K562 (cell line): Measurements from ENCODE around the gene B3GAT2. TPM values are rescaled to one million over a fixed set of nuclear protein-coding genes. Genes with fewer than 3 reads are reported as not detected.

Experiments
- ATAC-seq: fragments of 200-7000 bp; cut with Tn5 transposase; 3 replicates; pipeline ENCODE4 v1.9.1; 2020; ENCODE audit warnings: moderate library complexity
- BruUV-seq: library from RNA; stranded (reverse); fragments of 400-500 nt; replicated peaks from 2 replicates; lab custom pipeline; 2021; lab: Mats Ljungman, UMichigan
- CTCF ChIA-PET: fragments of 300-600 bp; formaldehyde crosslinking; extraction: SDS; loops from one replicate; lab custom pipeline; 2021; ENCODE audit warnings: low intra/inter-chr PET ratio; lab: Yijun Ruan, JAX
- POLR2A ChIA-PET: fragments of 300-600, 350-650 bp; sonication (Branson Sonifier 250); formaldehyde crosslinking; extraction: SDS; loops from one replicate; lab custom pipeline; 2021; ENCODE audit warnings: antibody characterized with exemption, inconsistent platforms; lab: Yijun Ruan, JAX
- DNase-seq, 4 experiments: peaks; one replicate each; pipeline versions ENCODE4 v3.0.0 to v3.0.0-alpha.2; 2011 to 2018; ENCODE audit warnings: low spot score in 3 of 4, mixed read lengths in 3 of 4; ENCODE audit errors: extremely low read depth in 1 of 4
- FAIRE-seq: peaks from 2 replicates; lab custom pipeline; 2011; peaks lifted over from hg19 to GRCh38; lab: Jason Lieb, UNC
- H2AFZ ChIP-seq: 2 replicates; pipeline ENCODE4 v1.6.0; 2011; ENCODE audit warnings: low read depth, low read length, control low read depth, inconsistent platforms
- H3K27ac ChIP-seq: fragments of 200-600 bp; 3 replicates; pipeline ENCODE4 v1.8.0; 2011; ENCODE audit warnings: low read depth, mild to moderate bottlenecking, control low read depth, inconsistent platforms, low read length, moderate library complexity, mixed read lengths; ENCODE audit errors: extremely low read depth
- H3K27me3 ChIP-seq, 2 experiments: fragments of 300-600 bp in 1 of 2; 2 replicates in 1 of 2; 3 replicates in 1 of 2; pipeline versions ENCODE4 v1.6.0 to v1.8.0; 2011; ENCODE audit warnings: inconsistent platforms in 2 of 2, low read length in 2 of 2, mild to moderate bottlenecking in 1 of 2, mixed read lengths in 1 of 2, moderate library complexity in 1 of 2; ENCODE audit not compliant: control insufficient read depth in 2 of 2, insufficient read depth in 2 of 2
- H3K36me3 ChIP-seq: fragments of 300-600 bp; 3 replicates; pipeline ENCODE4 v1.8.0; 2011; ENCODE audit warnings: mild to moderate bottlenecking, low read length, inconsistent platforms; ENCODE audit not compliant: control insufficient read depth, insufficient read depth
- H3K4me1 ChIP-seq, 2 experiments: fragments of 200-600 bp in 1 of 2; replicated peaks in 1 of 2; 2 replicates in 1 of 2; 3 replicates in 1 of 2; pipeline versions ENCODE4 v1.5.1 to v1.8.0; 2011; ENCODE audit warnings: inconsistent platforms in 2 of 2, low read length in 2 of 2, mild to moderate bottlenecking in 1 of 2, mixed read lengths in 1 of 2, moderate library complexity in 1 of 2; ENCODE audit not compliant: control insufficient read depth in 2 of 2, insufficient read depth in 2 of 2
- H3K4me2 ChIP-seq: 2 replicates; pipeline ENCODE4 v1.6.1; 2011; ENCODE audit warnings: low read length, control low read depth, inconsistent platforms, mixed read lengths; ENCODE audit not compliant: insufficient read depth
- H3K4me3 ChIP-seq: fragments of 200-600 bp; sonication (generic), shearing (Covaris generic); 2 replicates; pipeline ENCODE4 v1.5.1; 2016; ENCODE audit warnings: control low read depth, inconsistent platforms
- H3K79me2 ChIP-seq: fragments of 200-600 bp; 3 replicates; pipeline ENCODE4 v1.8.0; 2011; ENCODE audit warnings: low read length, inconsistent platforms; ENCODE audit not compliant: control insufficient read depth, insufficient read depth
- H3K9ac ChIP-seq, 2 experiments: 2 replicates each; pipeline versions ENCODE4 v1.6.0 to v1.6.1; 2011; ENCODE audit warnings: low read depth in 2 of 2, low read length in 2 of 2, control low read depth in 1 of 2, inconsistent platforms in 1 of 2, mild to moderate bottlenecking in 1 of 2, mixed read lengths in 1 of 2; ENCODE audit not compliant: insufficient read depth in 1 of 2
- H3K9me1 ChIP-seq: one replicate; pipeline ENCODE4 v1.6.0; 2011; ENCODE audit warnings: inconsistent platforms, mild to moderate bottlenecking, low read length, moderate library complexity; ENCODE audit not compliant: control insufficient read depth, insufficient read depth
- H3K9me3 ChIP-seq: replicated peaks from 2 replicates; pipeline ENCODE4 v1.5.1; 2011; ENCODE audit warnings: low read depth, low read length, inconsistent platforms; ENCODE audit not compliant: control insufficient read depth, insufficient read depth
- H4K20me1 ChIP-seq: replicated peaks from 2 replicates; pipeline ENCODE4 v1.6.1; 2011; ENCODE audit warnings: low read length, inconsistent platforms, mixed read lengths; ENCODE audit not compliant: control insufficient read depth, insufficient read depth
- ARID2 ChIP-seq: fragments of 450-650 bp; IDR thresholded peaks from 2 replicates; pipeline ENCODE4 v1.6.1; 2017; ENCODE audit warnings: antibody characterized with exemption, mild to moderate bottlenecking
- BMI1 ChIP-seq: fragments of 150-350 bp; IDR thresholded peaks from 2 replicates; pipeline ENCODE4 v1.6.1; 2014; ENCODE audit warnings: low read length
- BRF1 ChIP-seq: IDR thresholded peaks from 3 replicates; pipeline ENCODE4 v1.6.1; 2011; ENCODE audit warnings: borderline replicate concordance, mild to moderate bottlenecking; ENCODE audit not compliant: insufficient read length; ENCODE audit errors: extremely low read depth
- EGR1 ChIP-seq: fragments of 450-650 bp; conservative IDR thresholded peaks from 2 replicates; pipeline ENCODE4 v1.6.1; 2017; ENCODE audit warnings: mild to moderate bottlenecking
- ETV6 ChIP-seq, 3 experiments: fragments of 150-350 bp in 1 of 3; sonication (generic) in 1 of 3; formaldehyde crosslinking in 1 of 3; IDR thresholded peaks; 2 replicates each; pipeline versions ENCODE4 v1.6.1 to v1.8.0; 2014 to 2022; ENCODE audit warnings: borderline replicate concordance in 2 of 3, low read depth in 2 of 3, antibody characterized with exemption in 1 of 3, low read length in 1 of 3, mild to moderate bottlenecking in 1 of 3, missing genetic modification reagents in 1 of 3
- MXI1 ChIP-seq: IDR thresholded peaks from 2 replicates; pipeline ENCODE4 v1.6.1; 2011; ENCODE audit warnings: low read depth, mild to moderate bottlenecking, improper control_type of control experiment, low read length
- NFYB ChIP-seq: IDR thresholded peaks from 2 replicates; pipeline ENCODE4 v1.6.1; 2011; ENCODE audit warnings: mild to moderate bottlenecking, moderate library complexity; ENCODE audit not compliant: insufficient read length; ENCODE audit errors: extremely low read depth
- PHB2 ChIP-seq: fragments of 450-650 bp; IDR thresholded peaks from 2 replicates; pipeline ENCODE4 v1.6.1; 2017; ENCODE audit warnings: low read depth
- POLR3A ChIP-seq: IDR thresholded peaks from 2 replicates; pipeline ENCODE4 v1.6.1; 2011; ENCODE audit warnings: borderline replicate concordance, mild to moderate bottlenecking, moderate library complexity; ENCODE audit not compliant: insufficient read length, insufficient read depth; ENCODE audit errors: extremely low read depth
- PTTG1 ChIP-seq: fragments of 450-650 bp; IDR thresholded peaks from 2 replicates; pipeline ENCODE4 v1.6.1; 2016; ENCODE audit warnings: low read depth, mild to moderate bottlenecking, missing genetic modification characterization, missing compliant biosample characterization
- RBM39 ChIP-seq: fragments of 200-400 bp; formaldehyde crosslinking; optimal IDR thresholded peaks from 2 replicates; pipeline ENCODE3; 2018; ENCODE audit warnings: low read depth, low read length
- SIRT6 ChIP-seq: IDR thresholded peaks from one replicate; pipeline ENCODE4 v1.6.1; 2012; ENCODE audit warnings: low read depth, mild to moderate bottlenecking, control low read depth, inconsistent platforms, low read length, moderate library complexity
- SMARCA4 ChIP-seq: fragments of 450-650 bp; IDR thresholded peaks from 2 replicates; pipeline ENCODE4 v1.6.1; 2016
- STAT5B ChIP-seq: fragments of 250-450 bp; sonication (Bioruptor Pico); IDR thresholded peaks from 2 replicates; pipeline ENCODE4 v1.8.0; 2021; ENCODE audit warnings: mild to moderate bottlenecking, inconsistent platforms
- YY1 ChIP-seq, 3 experiments: IDR thresholded peaks; 2 replicates each; pipeline ENCODE4 v1.6.1; 2011; ENCODE audit warnings: low read length in 2 of 3, mild to moderate bottlenecking in 2 of 3, moderate library complexity in 2 of 3, borderline replicate concordance in 1 of 3, control low read depth in 1 of 3, low read depth in 1 of 3; ENCODE audit not compliant: insufficient read depth in 3 of 3, insufficient replicate concordance in 2 of 3, control insufficient read depth in 1 of 3, insufficient read length in 1 of 3; ENCODE audit errors: extremely low read depth in 1 of 3
- ZBED1 ChIP-seq: IDR thresholded peaks from 2 replicates; pipeline ENCODE4 v1.6.1; 2014
- WGBS: fragments of 100-300 bp; shearing (Covaris generic); methylation state at CpG from one replicate; pipeline ENCODE4 v1.1.6; 2016; ENCODE audit warnings: low coverage, mixed read lengths; ENCODE audit not compliant: insufficient coverage; ENCODE audit errors: missing lambda C conversion rate; 5-methylcytosine and 5-hydroxymethylcytosine counted together
- in situ Hi-C: fragments of 300-500 bp; cut with MboI; formaldehyde crosslinking; loops from 4 replicates; pipeline ENCODE4 v1.15.0; 2018; ENCODE audit warnings: inconsistent platforms, mixed read lengths
- intact Hi-C: fragments of 100-400 bp; cut with micrococcal nuclease; formaldehyde crosslinking; loops from 2 replicates; pipeline ENCODE4 v1.14.2; 2022
- polyA plus RNA-seq, 8 experiments: library from polyadenylated mRNA; depleted of rRNA in 4 of 8; stranded (reverse) in 5 of 8; unstranded in 3 of 8; fragments of >200 nt; fragmentation: Nextera tagmentation in 2 of 8; fragmentation: Illumina TruSeq in 1 of 8; extraction: Ambion mirVana in 2 of 8; extraction: Trizol in 1 of 8; gene quantifications; 2 replicates each; pipeline versions ENCODE4 v1.2.1 to v1.2.3, GENCODE V29; 2011 to 2014; ENCODE audit warnings: inconsistent platforms in 1 of 8, missing spikeins in 1 of 8
- total RNA-seq, 7 experiments: library from RNA; depleted of rRNA in 6 of 7; stranded (reverse); fragments of >200 nt in 6 of 7; fragmentation: Illumina TruSeq in 2 of 7; extraction: Trizol in 2 of 7; gene quantifications; 2 replicates each; pipeline versions ENCODE4 v1.2.1 to v1.2.3, GENCODE V29; 2011 to 2021; ENCODE audit warnings: low replicate concordance in 1 of 7
- TF ChIP-seq, protein P1 (sequence below), 2 experiments: fragments of 450-650 bp in 1 of 2; sonication (generic) in 1 of 2; formaldehyde crosslinking; conservative IDR thresholded peaks; 2 replicates each; pipeline versions ENCODE4 v1.4.0 to v1.8.1; 2020 to 2022; ENCODE audit warnings: mild to moderate bottlenecking in 1 of 2, missing genetic modification reagents in 1 of 2
- TF ChIP-seq, protein P2 (sequence below): IDR thresholded peaks from 2 replicates; pipeline ENCODE4 v1.6.1; 2014; ENCODE audit warnings: antibody characterized with exemption
- TF ChIP-seq, protein P3 (sequence below), 3 experiments: fragments of 200-800 bp in 1 of 3; sonication (Bioruptor generic) in 1 of 3; sonication (generic) in 1 of 3; formaldehyde crosslinking in 1 of 3; IDR thresholded peaks; 2 replicates each; pipeline versions ENCODE4 v1.6.1 to v1.8.0; 2016 to 2022; ENCODE audit warnings: mild to moderate bottlenecking in 2 of 3, missing compliant biosample characterization in 2 of 3, missing genetic modification characterization in 2 of 3, missing genetic modification reagents in 1 of 3

The B3GAT2 gene
- total and polyA plus RNA-seq, 9 of the 15 experiments (the other 6 are each of a cell fraction or from before 2014, with no cell fraction given): 0.01 to 0.43 (median 0.04) TPM; not detected in 4

DNA sequence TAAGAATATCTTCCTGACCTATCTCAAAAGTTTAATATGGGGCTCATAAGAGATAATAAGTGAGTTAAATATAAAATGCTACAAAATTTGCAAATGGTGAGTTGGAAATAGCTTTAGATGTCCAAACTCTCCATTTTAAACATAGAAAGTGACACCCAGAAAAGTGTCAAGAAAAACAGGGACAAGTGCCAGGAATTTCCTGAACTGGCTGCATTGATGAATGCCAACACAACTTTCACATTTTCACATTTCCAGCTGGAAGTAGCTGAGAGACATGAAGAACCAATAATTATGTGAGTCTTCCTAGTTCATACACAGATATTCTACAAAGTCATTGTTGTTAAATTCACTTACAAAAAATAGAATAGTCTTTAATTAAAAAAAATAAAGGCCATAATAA, 38.6 kb upstream of the B3GAT2 start (continued):
- TF ChIP-seq, protein P1, sequence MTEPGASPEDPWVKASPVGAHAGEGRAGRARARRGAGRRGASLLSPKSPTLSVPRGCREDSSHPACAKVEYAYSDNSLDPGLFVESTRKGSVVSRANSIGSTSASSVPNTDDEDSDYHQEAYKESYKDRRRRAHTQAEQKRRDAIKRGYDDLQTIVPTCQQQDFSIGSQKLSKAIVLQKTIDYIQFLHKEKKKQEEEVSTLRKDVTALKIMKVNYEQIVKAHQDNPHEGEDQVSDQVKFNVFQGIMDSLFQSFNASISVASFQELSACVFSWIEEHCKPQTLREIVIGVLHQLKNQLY (CRISPR knock-in tag; conservative IDR thresholded peaks at IDR 0.05): no peak
- TF ChIP-seq PHB2 (no peak), STAT5B (CRISPR knock-in tag) (no peak), BRF1 (no peak), MXI1 (no peak), YY1 (IDR thresholded peaks at IDR 0.05; ENCODE audit: borderline replicate concordance in 1 of 3, control insufficient read depth in 1 of 3, extremely low read depth in 1 of 3, insufficient read depth in 3 of 3, insufficient read length in 1 of 3, insufficient replicate concordance in 2 of 3, low read depth in 1 of 3, low read length in 2 of 3) (no peak), BMI1 (no peak), ARID2 (no peak), SMARCA4 (no peak)
- TF ChIP-seq, protein P2, sequence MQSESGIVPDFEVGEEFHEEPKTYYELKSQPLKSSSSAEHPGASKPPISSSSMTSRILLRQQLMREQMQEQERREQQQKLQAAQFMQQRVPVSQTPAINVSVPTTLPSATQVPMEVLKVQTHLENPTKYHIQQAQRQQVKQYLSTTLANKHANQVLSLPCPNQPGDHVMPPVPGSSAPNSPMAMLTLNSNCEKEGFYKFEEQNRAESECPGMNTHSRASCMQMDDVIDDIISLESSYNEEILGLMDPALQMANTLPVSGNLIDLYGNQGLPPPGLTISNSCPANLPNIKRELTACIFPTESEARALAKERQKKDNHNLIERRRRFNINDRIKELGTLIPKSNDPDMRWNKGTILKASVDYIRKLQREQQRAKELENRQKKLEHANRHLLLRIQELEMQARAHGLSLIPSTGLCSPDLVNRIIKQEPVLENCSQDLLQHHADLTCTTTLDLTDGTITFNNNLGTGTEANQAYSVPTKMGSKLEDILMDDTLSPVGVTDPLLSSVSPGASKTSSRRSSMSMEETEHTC: no peak

DNA sequence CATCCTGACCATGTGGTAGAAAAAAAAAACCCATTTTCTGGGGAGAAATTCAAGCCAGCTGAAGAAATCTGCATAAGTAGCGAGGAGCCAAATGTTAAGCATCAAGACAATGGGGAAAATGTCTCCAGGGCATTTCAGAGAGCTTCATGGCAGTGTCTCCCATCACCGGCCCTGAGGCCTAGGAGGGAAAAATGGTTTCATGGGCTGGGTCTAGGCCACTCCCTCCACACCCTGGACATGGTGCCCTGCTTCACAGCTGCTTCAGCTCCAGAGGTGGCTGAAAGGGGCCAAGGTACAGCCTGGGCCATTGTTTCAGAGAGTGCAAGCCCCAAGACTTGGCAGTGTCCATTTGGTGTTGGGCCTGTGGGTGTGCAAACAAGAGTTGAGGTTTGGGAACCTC, 34.4 kb upstream of the B3GAT2 start:
- Histone ChIP-seq H4K20me1 (no peaks in the 10 kb centered on the region), H3K9me3 (no peaks in the 10 kb centered on the region), H3K27me3 (no peaks in the 10 kb centered on the region), H2AFZ (no peak overlapping the region), H3K4me2 (no peak overlapping the region), H3K79me2 (no peaks in the 10 kb centered on the region), H3K9ac (no peak overlapping the region), H3K27ac (no peak overlapping the region), H3K4me1 (no peaks in the 10 kb centered on the region), H3K4me3 (no peak overlapping the region), H3K9me1 (no peaks in the 10 kb centered on the region), H3K36me3 (no peaks in the 10 kb centered on the region)
- ChIA-PET CTCF (no interaction called here), POLR2A (no interaction called here)
- FAIRE-seq (no peak), DNase-seq (no peak), ATAC-seq (no peak)
- intact Hi-C loops: no loop called here
- WGBS: 0% methylated on average over 2 of the region's 2 CpGs
- BruUV-seq: no TSS peak
- in situ Hi-C loops: no loop called here
- TF ChIP-seq NFYB (no peak), SIRT6 (no peak), ETV6 (IDR thresholded peaks at IDR 0.05; ENCODE audit: borderline replicate concordance in 1 of 2, low read depth in 2 of 2, low read length in 1 of 2) (no peak), ETV6 (CRISPR knock-in tag; IDR thresholded peaks at IDR 0.05; ENCODE audit: borderline replicate concordance) (no peak), POLR3A (no peak), RBM39 (no peak), EGR1 (no peak), ZBED1 (no peak), PTTG1 (tag) (no peak)
- TF ChIP-seq, protein P3, sequence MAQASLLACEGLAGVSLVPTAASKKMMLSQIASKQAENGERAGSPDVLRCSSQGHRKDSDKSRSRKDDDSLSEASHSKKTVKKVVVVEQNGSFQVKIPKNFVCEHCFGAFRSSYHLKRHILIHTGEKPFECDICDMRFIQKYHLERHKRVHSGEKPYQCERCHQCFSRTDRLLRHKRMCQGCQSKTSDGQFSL (CRISPR knock-in tag; IDR thresholded peaks at IDR 0.05): no peak
- TF ChIP-seq, protein P3 (tag; IDR thresholded peaks at IDR 0.05): no peak
